ENCODE results near the gene RRBP1.

GRCh38 chr20:17637413-17637780 lies 44.6 kb downstream of the RRBP1 start:
- TF ChIP-seq EZH2 (IDR thresholded peaks at IDR 0.05; ENCODE audit: borderline replicate concordance, low read length) (no peak), CTCF (conservative IDR thresholded peaks at IDR 0.05 in 1 of 2, IDR thresholded peaks at IDR 0.05 in 1 of 2; ENCODE audit: extremely low read depth in 1 of 2, insufficient read depth in 1 of 2, low read depth in 1 of 2, low read length in 2 of 2) (no peak)
